Stimulated activated CD4-positive, alpha-beta T cell treated with anti-CD3 and anti-CD28 coated beads, Interleukin-15, amount 100 ng/mL, for 1 hour (primary cell): ENCODE results near the gene GRIA1.

Experiments
- DNase-seq, 2 donors: peaks; one replicate each; pipeline ENCODE4 v3.0.0-alpha.2; 2020; ENCODE audit warnings: low read depth in 1 of 2, low spot score in 1 of 2

GRIA1 gene

DNA sequence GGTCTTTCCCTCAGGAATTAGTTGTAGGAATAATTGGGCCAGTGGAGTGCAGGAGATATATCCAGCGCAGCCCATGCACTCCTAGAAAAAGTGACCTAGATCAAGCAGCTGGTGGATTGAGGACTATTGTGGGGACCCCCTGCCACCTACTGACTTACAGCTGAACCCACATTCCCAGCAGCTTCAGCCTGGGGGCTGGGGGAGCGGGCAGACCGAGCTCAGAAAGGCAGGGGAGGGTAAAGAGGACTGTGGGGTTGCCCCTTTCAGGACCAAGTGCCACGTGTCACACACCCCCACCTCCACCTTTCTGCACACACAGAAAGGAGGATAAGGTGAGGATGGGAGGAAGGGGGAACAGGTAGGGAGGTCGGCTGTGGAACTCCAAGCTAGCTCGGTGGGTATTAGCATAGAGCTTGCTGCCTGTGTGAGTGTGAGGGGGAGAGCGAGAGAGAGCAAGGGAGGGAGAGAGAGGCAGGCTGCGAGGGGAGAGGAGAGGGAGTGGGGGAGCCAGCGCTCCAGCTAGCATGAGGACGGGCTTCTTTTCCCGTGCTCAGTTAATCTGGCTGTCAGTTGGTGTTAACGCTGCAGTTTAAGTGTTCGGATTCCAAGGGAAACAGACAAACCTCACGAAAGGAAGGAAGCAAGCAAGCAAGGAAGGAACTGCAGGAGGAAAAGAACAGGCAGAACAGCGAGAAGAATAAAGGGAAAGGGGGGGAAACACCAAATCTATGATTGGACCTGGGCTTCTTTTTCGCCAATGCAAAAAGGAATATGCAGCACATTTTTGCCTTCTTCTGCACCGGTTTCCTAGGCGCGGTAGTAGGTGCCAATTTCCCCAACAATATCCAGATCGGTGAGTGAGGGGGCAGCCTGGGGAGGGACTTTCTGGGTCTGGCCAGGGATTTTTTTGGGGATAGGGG lies at the start of gene GRIA1:
Gene GRIA1 (plus strand): TSS at position 553 of the 920 bp plus-strand sequence.
- no peak for DNase-seq

DNA sequence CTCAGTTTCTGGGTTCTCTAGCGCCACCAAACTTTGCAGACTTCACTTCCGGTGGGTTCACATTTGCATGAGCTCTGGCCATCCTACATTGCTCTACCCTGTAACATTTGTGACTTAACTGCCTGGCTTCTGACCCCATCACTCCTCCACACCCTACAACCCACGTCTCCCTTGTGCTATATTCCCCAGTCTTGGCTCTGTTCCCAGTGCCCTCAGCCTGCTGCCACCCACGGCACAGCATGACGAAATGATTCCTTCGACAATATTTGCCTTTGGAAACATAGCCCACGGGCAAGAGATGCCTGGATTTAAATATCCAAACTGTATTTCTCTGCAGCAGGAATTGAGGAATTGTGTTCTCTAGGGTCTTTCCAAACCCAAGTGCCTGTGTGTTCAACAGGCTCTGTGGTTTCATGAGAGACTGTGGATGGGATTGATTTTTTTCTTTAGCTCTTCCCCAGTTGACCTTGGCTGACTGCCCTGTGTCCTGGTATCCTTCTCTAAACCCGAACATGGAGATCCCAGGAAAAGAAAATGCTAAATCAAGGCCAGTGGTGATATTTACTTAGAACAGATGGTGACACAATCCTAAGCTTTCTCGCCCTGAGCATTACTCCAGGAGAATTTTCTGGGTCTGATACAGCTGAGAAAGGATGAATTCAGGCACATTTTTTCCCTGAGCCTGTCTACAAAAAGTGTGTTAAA lies 44.4 kb upstream of the GRIA1 start:
- DNase-seq, result no peak

DNA sequence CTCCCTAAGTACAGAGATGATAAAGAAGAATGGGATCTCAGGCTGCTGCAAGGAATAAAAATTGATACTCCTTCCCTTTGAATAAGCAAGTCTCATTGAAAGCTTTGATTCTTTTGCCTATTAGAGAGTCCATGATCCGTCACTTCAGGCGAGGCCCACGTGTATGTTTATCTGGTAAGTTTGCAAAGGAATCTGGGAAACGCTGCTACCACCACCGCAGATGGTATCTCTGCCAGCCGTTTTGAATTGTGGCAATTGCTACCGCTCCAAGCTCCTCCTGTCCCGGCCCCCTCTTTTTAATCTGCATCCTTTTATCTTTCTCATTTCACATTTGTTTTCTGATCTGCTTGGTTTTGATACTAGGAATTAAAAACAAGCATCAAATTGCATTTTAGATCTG lies 42.9 kb upstream of the GRIA1 start:
- DNase-seq, result no peak

DNA sequence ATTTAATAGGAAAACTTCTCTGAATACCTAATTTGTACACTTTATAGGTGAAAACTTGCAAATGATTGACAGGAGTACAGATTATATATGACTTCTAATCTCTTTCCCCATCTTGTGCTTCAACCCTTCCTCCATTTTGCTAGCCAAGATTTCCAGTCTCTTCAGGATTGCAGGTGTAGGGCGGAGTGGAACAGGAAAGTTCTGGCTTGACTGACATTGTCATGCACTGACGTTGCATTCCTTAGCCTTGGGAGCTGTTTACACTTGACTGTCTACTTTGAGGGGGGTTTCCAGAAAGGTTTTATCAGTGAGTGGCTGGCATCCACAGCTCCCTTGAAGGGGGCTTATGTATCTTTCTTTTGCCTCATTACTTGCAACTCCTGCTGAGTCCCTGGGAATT lies 34.1 kb upstream of the GRIA1 start:
- DNase-seq, result no peak

DNA sequence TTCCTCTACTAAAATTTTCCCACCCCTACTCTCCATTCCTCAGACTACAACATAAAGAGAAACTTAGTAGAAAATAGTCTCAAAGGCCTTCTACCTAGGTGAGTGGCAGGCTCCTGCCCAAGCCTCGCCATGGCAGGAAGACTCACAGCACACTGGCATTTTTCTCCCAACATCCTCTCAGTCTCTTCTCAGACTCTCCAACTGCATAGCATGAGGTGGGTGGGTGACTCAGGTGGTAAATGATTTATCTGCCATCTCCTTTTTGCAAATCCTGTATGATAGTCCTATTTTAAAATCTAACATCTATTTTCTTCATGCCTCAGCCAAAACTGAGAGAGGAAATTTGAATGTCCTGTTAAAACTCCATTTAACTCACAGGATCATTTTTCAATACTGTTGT lies 33.5 kb upstream of the GRIA1 start:
- no peak for DNase-seq

DNA sequence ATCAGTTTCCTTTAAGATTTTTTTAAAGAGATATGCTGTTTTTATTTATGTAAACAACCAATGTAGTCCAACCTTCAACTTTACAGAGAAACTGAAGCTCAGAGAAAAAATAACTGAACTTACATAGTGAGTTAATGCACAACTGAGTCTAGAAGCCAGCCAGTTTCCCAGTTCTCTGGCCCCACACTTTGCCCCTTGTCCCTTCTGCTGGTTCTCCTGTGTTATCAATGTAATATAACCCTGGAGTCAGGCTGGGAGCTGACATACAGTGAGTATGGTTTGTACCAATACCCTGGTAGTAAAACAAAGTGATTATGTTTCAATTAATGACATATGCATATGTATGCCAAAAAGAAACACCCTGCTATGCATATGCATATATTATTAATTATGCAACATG lies 32.2 kb upstream of the GRIA1 start:
- no peak for DNase-seq

DNA sequence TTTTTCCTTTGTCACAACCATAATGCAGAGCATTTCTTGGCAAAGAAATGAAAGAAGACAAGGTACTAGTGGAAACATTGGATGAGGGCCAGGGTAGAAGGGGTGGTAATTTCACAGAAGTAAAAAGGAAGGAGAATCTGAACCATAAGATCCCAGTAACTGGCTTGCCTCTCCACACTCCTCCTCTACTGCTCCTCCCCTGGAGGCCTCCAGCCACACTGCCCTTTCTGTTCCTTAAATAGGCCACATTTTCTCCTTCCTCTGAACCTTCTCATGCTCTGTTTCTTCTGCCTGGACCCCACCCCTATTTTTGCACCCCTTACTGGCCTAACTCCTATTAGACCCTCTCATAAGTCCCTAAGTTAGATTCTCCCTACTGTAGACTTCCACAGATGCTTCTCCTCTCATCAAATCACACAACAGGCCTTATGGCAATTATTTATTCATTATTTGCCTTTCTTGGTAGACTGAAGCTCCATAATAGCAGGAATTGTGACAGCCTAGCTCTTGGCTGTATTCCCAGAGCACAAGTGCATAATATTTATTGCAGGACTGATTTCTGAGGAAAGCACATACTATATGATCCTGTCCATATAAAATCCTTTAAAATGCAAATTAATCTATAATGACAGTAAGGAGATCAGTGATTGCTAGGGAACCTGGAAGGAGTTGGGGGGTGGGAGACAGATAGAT lies 31.3 kb upstream of the GRIA1 start:
- DNase-seq, result no peak

DNA sequence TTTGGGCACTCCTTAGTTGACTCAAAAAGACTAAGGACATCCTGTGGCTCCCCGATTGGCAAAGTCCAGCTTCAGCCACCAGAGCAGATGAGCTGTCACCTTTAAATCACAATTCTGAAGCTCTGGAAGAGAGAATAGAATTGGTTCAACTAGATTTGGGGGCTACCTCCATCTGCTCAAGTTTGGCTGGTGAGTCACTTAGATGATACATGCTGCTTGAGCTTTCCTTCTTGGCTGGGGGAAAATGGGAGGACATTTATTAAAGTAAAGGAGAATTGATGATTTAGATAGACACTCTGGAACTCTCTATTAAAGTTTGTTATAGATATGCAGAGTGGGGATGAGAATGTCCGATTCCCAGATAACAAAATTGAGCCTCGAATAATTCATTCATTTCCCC lies 30.0 kb upstream of the GRIA1 start:
- DNase-seq, result no peak

DNA sequence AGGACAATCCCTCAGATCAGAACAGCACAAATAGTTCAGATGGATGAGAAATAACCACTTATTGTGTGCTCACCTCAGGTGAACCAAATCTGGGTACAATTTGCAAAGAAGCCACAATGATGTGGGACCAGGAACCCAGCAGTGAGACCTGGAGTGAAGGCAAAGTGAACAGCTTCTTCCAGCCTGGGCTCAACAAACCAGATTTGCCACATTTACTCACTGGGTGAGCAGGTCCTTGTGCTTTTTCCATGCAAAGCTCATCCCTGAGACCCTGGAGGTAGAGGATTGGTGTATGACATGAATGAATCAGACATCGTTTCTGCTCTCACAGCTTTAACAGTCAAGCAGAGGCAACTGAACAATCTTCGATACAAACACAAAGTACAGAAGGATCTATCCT lies 29.1 kb upstream of the GRIA1 start:
- DNase-seq, result no peak

DNA sequence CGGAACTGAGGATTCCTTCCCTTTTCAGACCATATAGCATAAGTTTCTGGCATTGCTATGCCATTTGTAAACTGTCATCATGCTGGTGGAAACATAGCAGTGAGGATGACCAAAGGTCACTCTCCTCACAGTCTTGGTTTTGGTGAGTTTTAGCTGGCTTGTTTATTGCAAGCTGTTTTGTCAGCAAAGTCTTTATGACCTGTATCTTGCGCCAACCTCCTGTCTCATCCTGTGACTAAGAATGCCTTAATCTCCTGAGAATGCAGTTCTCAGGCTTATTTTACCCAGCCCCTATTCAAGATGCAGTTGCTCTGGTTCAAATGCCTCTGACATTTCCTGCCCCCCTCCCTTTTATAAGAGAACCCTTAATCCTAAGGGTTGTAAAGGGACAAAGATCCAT lies 26.7 kb upstream of the GRIA1 start:
- no peak for DNase-seq

DNA sequence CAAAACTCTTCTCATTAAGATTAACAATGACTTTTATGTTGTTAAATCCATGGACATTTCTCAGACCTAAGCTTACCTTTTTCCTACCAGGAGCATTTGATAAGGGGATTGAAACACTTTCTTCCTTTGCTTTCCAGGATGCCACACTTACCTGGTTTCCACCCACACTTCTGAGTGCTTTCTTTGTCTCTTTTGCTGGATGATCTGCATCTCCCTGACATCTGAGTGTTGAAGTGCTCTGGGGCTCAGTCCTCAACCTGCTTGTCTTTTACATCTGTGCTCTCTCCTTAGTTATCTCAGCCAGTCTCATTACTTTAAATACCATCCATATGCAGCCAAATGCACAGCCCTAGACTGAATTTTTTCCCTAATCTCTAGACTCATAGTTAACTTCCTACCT lies 22.9 kb upstream of the GRIA1 start:
- no peak for DNase-seq

DNA sequence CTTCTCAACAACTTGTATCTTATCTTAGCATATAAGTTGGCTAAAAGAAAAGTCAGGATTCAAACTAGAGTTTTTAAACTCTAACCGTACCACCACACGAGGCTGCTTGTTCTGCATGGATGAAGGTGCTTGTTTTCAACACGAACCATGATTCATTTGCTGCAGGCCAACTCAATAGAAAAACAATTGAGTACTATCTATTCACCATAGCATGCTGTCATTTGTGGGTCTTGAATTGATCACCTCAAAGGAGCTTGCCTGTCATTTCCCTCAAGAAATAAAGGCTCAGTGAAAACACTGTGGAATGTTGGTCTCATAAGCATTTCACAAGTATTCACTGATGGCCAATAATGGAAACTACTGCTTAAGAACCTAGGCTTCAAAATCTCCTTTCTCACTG lies 21.0 kb upstream of the GRIA1 start:
- no peak for DNase-seq

DNA sequence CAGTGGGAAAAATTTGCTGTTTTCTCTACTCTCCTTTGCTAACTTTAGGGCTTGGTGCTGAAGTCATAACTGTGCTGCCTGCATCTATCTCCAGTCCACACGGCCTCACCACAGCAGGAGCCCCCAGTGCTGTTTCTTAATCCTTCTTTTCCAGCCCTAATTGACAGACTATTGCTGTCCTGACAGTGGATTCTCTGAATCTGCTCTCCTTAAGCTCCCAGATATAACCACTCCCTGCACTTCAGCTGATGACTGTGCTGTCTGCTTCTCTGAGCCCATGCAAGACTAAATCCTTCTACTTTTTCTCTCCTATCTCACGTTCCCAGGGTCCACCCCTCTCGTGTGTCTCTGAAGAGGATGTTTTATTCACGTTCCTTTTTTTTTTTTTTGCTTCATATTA lies 19.7 kb upstream of the GRIA1 start:
- DNase-seq, result no peak

DNA sequence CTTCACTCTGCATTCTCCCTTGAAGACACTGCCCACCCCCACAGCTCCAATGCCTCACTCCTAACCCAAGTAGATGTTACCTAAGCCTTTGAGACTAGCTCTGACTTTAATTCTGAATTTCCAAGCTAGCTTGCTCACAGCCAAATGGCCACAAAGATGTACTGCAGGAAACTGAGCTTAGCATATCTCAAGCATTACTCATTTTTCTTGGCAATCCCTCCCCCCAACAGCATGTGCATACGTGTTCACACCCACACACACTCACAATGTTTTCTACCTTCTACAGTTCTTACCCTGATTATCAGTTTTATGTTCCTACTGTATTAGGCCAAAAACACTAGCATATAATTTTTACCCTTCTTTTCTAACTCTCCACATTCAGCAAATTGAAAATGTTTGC lies 13.7 kb upstream of the GRIA1 start:
- no peak for DNase-seq

DNA sequence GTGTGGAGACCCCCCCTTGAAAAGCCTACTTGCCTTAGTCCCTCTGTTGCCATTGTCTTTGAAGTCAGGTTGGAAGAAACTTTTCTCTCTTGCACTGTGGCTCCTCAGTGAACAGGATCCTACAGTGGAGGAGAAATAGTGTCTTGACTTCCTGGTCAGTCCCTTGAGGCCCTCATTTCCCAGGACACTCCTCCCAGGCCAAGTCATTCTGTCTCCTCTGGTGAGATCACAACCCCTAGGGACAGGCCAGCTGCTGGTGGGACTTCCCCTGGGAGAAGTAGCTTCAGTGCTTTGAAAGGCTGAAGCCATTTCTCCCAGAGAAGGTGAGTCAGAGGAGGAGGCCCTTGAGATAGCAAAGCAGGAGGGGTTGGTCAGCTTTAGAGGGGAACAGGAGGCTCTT lies 10.1 kb upstream of the GRIA1 start:
- DNase-seq, result no peak

DNA sequence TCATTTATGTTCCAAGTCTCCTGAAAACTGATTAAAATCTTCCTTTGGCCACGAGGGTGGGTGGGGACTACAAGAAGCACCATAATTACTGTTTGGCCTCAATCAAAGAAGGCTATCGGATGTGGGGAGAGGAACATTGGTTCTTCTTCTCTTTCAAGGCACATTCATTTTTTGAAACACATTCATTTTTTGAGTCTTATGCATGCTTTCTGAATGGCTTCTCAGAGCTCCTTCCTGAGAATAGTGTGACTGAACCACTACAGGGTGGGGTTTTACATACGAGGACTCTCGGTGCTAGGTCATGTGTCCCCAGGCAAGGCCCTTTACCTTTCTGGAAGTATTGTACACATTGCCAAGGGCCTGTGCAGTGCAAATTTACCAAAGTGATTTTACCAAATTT lies 7.0 kb upstream of the GRIA1 start:
- no peak for DNase-seq

DNA sequence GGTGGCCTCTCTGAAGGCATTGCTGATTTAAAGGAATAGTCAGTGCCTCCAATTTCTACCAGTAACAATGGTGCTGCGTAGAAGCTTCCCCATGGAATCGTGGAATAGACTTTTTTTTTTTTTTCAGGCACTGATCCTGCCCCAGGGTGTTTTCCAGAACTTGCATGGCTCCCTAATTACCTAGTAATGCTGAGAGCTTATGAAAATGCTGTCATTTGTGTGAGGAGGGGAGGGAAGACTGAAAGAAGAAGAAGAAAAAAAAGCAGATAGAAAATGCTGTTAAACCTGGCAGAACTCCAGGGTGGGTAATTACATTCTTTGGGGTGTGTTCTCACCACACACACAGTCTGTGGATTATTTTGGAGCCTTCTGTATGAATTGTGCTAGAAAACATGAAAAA lies 4.8 kb upstream of the GRIA1 start:
- no peak for DNase-seq

DNA sequence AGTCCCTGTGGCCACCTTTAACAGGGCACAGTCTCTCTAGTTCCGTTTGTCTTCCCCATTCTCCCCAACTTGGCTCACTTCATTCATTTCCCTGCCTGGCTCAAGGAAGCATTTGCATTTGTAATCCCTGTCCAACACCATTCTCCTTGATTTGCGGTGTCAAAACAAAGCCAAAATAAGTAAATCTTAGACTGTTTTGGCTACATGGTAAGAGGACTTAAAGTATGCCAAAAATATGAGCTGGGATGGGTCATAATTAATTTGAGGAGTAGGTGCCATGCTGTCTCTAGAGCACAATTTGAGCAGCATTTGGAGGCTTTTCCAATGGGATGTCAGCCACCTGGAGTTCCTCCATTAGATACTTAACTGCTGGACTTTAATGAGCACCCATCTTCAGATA lies 3.7 kb upstream of the GRIA1 start:
- DNase-seq, result no peak

DNA sequence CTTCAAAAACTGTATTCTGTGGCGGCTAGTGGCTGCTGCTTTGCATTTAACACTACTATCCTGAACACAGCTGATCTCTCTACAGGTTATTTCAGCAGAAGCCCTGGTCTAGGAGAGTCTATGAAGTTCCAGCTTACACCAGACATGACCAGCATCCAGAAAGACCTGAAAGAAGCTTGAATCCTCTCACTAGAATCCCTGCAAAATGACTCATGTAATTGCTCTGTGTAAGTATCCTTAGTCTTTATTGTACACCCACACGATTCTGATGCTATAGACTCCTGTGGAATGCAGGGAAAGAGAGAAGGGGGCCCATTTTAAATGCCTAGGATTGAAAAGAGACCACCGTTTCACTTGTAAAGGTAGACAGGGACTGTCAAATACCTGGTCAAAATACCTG lies 859 bp upstream of the GRIA1 start:
- DNase-seq, result no peak

DNA sequence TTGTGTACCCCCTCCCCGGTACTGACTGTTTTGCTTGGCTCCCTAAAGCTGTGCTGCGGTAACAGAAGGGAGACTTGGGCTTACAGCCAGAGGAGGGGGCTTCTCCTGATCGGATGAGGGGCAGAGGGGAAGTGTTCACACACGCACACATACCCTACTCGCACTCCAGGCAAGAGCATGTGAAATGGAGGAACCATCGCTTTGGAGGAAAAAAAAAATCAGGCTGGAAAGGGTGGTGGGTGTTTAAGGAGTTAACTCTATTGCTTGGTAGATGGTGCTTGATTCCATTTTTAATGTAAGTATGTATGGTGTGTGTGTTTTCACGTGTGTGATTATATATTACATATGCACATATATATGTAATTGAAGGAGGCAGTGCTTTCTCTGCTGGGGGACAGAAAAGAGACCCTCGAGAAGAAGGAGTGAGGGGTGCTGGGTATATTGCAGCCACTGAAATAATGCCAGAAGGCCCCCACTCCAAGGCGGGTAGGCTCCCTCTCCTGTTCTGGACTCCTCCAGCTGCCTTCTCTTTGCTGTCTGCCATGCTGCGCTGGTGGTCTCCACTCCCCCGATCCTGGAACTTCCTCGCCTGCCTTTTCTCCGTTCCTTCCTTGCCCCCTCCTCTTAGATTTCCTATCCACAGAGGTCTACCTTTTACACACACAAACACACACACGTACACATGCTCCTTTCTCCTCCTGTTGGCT lies 721 bp downstream of the GRIA1 start:
- DNase-seq, result no peak

DNA sequence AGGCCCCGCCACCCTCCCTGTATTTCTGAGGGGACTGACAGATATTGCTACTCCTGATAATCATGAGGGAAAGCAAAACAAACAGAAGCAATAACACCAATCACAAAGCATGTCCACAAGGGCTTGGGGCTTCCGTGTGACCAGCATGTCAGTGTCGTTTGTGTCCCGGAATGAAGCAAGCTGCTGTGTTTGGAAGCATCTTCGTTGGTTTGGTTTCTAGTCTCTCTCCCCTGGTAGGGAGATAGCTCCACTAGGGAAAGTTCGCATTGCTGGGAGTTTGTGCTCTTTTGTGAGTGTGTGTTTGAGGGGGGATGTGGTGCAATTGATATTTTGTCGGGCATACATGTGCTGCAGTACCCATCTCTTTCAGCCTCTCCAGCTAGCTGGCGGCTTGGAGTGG lies 1.4 kb downstream of the GRIA1 start:
- DNase-seq, result no peak
